GM19372 (cell line): ENCODE data around the gene CMIP.

ENCODE experiments used
- ATAC-seq: cut with Tn5 transposase; IDR thresholded peaks from one replicate; pipeline ENCODE4 v1.9.1; 2021; ENCODE audit warnings: mild to moderate bottlenecking, low read depth, moderate library complexity; ENCODE audit not compliant: unreplicated experiment

Gene CMIP

GRCh38 chr16:81445966-81446906 lies 1.6 kb downstream of the CMIP start:
- ATAC-seq = no peak

GRCh38 chr16:81446907-81447268 lies 2.3 kb downstream of the CMIP start:
- ATAC-seq = no peak

DNA sequence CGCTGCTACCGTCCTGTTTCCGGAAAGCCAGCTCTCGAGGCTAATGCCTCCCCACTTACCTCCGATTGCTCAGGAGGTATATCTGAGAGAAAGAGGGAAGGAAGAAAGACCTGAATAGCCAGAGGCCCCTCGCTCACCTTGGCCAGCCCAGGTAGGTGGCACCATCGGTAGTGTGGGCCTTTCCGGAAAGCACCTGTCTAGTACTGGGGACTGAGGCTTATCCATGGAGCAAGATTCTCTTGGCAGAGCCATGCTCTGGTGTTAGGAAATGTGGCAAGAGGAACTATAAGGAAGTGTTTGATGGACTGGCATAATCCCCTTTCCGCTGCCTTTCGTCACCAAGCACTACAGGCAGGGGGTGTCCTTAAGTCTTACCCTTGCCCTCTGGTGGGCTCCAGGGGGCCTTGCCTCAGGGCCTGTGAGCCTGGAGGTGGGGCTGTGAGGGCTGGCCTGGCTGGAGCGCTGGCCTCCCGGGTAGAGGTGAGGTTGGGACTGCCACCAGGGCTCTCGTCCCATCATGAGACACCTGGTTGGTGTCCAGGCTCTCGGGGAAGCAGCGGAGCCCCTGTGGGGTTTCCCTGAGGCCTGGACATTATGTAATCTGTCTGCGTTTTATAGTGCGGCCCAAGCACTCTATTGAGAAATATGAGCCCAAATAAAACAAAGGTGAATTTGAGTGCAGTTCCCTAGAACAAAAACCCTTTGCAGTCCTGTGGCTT lies 2.9 kb downstream of the CMIP start:
- no peak for ATAC-seq

- no peak for ATAC-seq
Observed at GRCh38 chr16:81448154-81449131, 3.8 kb downstream of the CMIP start.

DNA sequence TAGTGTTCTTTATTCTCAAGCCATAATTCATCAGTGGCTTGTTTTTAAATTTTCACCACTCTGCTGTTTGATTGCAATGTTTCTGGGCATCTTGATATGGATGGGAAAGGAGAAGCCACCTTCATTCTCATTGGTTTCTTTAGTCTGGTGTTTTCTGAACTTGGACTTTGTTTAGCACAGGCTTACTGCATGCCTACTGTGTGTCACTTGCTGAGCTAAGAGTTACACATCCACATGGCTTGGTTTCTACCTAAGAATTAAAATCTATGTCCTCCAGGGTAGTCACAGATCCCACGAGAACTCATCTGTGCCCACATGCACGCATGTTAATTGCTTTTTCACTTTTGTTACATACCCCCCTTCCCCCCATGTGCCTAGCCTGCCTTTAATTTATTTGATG lies 4.6 kb downstream of the CMIP start:
- no peak for ATAC-seq

DNA sequence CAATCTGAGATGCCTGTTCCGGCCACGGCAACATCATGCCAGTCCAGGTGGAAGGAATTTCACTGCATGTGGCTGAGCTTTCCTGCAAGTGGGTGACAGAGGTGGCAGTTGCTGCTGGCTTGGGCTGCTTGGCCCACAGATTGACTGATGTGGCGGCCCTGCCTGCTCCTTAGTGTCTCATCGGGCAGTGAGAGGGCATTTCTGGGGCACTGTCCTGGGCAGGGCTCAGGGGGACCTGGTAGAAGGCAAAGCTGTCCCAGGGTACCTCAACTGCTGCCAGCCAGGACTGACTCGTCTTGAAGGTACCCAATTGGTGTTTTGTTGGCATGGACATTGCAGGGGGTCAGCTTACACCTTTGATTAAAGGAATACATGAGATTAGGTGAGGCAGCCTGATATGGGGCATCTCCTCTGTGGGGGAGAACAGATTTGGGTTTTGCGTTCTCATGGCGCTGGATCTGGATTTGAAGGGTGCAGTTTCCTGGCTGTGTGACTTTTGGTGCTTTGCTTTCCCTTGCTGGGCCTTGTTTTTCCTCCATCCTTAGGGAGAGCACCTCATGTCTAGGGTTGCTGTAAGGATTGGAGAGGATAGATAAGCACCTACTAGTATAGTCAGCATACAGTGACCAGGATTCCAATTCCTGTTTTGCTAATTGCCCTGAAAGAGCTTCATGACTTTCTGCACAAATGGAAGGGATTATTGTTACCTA lies 5.4 kb downstream of the CMIP start:
- no peak for ATAC-seq

- no peak for ATAC-seq
Observed at GRCh38 chr16:81450783-81451491, 6.3 kb downstream of the CMIP start.

DNA sequence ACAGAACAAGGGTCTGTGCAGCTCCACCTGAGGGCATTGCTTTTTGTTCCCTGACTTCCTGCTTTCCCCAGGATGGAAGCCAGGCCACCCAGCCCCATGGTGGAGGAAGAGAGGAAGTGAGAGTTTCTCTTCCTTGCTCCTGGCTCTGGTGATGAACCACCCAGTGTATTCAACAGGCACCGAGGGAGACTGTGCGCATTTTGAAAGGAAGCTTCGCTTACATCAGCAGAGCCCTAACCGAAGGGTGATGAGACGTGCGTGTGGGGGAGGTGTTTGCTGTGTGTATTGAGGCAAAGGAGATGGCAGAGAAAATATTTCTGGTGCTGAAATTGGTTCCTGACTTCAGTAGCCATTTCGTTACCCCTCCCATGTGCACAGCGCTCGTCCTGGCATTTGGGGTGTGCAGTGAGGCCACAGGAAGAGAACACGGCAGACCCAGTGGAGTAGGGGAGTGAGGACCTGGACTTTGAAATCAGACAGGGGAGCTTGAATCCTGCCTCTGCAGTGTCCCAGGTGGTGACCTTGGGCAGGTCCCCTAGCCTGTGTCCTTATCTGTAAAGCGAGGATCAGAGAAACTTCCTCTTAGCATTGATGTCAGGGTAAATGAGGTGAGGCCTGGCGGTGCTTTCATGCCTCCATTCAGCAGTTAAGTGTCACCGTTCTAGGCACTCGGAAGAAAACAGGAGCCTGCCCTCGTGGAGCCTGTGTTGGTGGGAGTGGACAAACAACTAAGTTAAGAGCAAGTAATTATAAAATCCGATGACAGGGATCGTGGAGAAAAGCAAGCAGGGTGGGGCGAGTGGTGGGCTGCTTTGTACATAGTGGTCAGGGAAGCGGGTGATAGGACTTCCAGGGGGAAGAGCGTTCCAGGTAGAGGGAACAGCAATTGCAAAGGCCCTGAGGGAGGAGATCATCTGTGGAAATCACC lies 7.4 kb downstream of the CMIP start:
- ATAC-seq = no peak

DNA sequence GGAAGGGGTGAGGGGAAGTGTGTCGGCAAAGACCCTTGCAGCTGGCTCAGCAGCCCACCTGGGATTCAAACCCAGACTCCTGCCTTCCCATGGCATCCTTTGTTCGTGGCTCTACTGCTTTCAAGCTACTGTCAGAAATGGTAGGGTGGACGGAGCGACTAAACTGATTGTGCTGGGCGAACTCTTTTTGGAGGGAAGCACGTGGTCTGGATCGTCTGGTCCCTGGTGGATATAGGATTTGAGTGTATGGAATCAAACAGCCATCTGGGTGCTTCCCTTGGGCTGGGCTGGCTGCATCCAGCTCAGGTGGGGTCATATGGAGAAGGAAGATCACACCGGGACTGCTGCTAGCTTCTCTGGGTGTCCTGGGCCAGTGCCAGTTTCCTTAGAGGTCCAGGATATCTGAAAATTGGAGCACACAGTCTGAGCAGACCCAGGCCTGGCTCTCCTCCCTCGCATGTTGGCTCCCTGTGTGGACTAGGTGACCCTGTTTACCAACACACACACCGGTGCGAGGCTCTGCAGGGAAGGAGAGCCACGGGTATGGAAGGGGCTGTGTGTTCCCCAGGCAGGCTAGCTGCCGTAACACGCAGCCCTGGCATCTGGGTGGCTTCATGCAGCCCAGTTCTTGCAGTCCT lies 8.6 kb downstream of the CMIP start:
- no peak for ATAC-seq

DNA sequence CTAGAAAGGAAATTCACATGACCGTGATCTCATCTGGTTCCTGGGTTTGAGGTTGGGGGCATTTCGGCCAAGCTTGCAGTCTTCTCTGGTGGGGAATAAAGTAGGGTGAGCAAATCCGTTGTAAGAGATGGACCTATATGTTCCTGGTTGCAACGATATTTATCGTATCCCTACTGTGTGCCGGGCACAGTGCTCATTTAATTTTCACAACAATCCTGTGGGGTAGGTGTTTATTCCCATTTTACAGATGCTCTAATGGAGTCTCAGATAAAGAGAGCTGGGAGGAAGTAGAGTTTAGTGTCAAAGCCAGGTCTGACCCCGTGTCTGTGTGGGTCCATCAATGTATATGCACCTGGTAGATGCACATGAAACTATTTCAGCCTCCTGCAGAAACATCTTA lies 9.4 kb downstream of the CMIP start:
- ATAC-seq = no peak

DNA sequence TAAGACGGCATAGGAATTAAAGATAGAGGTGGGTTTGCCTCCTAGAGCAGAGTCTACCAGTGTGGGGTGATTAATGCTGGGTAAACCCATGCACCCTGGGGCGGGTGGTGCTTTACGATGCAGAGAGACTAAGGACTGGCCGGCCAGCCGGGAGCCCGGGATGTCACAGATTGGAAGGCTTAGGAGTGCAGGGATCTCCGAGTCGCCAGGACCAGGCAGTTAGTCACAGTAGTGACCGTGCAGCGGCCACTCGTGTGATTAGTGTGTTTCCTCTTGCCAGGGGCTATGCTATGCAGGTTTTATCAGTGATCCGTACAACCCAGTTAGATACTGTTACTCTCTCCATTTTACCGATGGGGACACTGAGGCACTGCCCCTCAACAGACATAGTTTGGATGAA lies 10.4 kb downstream of the CMIP start:
- ATAC-seq = no peak

GRCh38 chr16:81455720-81456494 lies 11.3 kb downstream of the CMIP start:
- ATAC-seq = no peak

GRCh38 chr16:81456523-81457325 lies 12.1 kb downstream of the CMIP start:
- no peak for ATAC-seq

DNA sequence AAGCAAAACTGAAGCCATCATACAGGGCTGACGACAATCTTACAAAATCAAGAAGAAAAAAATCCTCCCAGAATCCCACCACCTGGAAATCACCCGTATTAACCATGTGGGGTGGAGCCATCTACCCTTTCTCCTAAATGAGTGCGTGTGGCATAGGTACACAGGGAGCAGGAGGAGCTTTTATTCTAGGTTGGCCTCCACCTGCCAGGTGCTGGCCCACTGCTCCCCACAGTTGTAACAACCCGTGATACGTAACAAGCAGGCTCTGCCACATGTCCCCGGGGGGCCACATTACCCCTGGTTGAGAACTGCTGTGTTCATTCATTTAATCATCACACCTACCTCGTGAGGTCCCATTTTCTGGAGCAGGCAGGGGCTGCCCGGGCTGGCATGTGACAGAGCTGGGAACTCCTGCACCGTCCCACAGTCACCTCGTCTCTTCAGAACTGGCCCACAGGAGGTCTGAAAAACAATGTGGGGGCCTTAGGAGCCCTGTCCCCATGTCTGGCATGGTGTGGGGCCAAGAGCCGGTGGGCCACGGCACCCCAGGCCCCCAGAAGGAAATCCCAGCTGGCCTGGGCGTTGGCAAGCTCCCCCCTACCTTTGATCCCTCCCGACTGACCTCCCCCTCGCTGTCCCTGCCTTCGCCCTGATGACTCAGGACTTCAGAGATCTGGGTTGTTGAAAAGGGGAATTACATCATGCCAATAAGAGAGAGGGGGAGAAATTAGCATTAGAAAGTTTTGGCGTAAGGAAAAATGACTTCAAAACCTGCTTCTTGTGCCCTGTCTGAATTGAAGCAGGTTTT lies 12.9 kb downstream of the CMIP start:
- ATAC-seq = no peak

DNA sequence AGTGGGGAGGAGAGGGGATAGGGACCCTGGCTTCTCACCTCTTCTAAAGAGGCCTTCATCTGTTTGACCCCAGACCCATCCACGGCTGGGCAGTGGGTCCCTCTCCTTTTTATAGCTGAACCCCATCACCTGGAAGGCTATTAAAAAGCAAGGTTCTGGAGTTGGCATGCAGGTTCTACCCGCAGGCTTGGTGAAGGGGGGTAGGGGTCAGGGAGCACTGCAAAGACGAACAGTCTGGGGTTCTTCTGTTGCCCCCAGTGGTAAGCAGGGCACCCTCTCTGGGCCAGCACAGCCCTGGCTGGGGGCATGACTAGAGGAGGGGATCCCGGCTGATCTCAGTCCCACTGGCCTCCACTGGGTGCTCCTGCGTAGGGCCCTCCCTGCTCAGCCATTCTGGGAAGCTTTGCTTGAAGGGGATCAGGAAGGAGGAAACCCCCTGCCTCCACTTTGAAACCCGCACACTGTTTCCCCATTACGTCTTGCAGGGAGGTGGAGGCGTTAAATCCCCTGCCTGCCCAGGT lies 13.6 kb downstream of the CMIP start:
- ATAC-seq = no peak
